GM12872 (cell line): ENCODE measurements around the gene S100B.

Experiments
- CTCF ChIP-seq: IDR thresholded peaks from 3 replicates; pipeline ENCODE4 v1.5.1; 2011; ENCODE audit warnings: low read depth, mild to moderate bottlenecking, low read length, moderate library complexity; ENCODE audit not compliant: insufficient read depth

S100B gene

GRCh38 chr21:46572850-46573249, 32.0 kb downstream of the S100B start:
- no peak for TF ChIP-seq CTCF

GRCh38 chr21:46570631-46571030, 34.3 kb downstream of the S100B start:
- no peak for TF ChIP-seq CTCF

GRCh38 chr21:46570119-46570518, 34.8 kb downstream of the S100B start:
- TF ChIP-seq CTCF, result no peak

GRCh38 chr21:46569081-46569480, 35.8 kb downstream of the S100B start:
- TF ChIP-seq CTCF, result no peak

GRCh38 chr21:46568562-46568961, 36.3 kb downstream of the S100B start:
- TF ChIP-seq CTCF, result no peak

GRCh38 chr21:46567348-46567747, 37.5 kb downstream of the S100B start:
- no peak for TF ChIP-seq CTCF

- TF ChIP-seq CTCF, result no peak
Observed at GRCh38 chr21:46564391-46564790, 40.5 kb downstream of the S100B start.
